Measurements from ENCODE around the gene RANBP1. TPM values are rescaled to one million over a fixed set of nuclear protein-coding genes. Genes with fewer than 3 reads are reported as not detected.
"Not testable (repeated sequence)": the region's sequence is repeated elsewhere in the genome, so short reads cannot be mapped to it uniquely, and the experiment has no call there.

Gene RANBP1
- total RNA-seq: 100 to 1,000 TPM in 2 of 4 donors, 10 to 100 TPM in 2; 79.4 to 147 (median 120) TPM

DNA sequence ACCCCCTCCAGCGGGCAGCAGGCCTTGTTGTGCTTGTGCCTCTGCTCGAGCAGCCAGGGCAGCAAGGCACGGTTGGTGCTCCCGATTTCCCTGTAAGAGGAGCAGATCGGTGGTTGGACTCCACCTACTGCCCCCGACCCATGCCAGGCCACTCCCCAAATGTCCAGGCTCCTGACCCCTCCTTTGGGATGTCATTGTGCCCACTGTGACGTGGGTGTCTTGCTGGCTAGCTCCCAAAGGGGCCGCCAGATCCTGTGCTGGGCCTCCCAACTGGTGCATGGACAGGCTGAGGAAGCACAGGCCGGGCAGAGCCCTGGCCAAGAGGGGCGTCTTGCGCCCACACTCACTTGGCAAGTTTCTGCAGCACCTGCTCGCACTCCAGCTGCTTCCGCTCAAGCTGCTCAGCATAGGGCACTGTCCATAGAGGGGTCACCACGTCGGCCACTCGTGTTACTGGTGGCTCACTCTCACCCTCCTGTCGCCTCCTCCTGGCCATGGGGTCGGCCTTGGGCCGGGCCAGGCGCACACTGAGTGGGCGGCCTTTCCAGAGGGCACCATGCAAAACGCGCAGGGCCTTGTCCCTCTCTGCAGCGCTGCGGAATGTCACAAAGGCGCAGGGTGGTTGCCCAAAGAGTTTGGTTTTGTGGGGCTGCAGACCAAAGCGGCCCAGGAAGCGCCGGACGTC, at the start of gene RANBP1:
RANBP1 (plus strand) TSS at position 414 of the 685 bp plus-strand sequence; CDS start at position 495, 81 bp downstream.
- no peak for ATAC-seq
- Histone ChIP-seq H3K4me1 (peaks cover 28 to 43% of the 10 kb centered on the region in 2 donors), H3K9me3 (no peaks in the 10 kb centered on the region)

GRCh38 chr22:20066617-20067383, 49.1 kb upstream of the RANBP1 start:
- peaks cover 6 to 16% of the 10 kb centered on the region in 2 donors for H3K4me1 ChIP-seq
- intact Hi-C loops (cut with DNase I; ENCODE audit: low total_unique reads): no loop called here
- no peaks in the 10 kb centered on the region for H3K9me3 ChIP-seq
- no peaks in the 10 kb centered on the region for H3K27me3 ChIP-seq
- ATAC-seq: no peak
- H3K4me3 ChIP-seq: no peak overlapping the region
- peaks cover 0 to 17% of the 10 kb centered on the region in 2 donors for H3K36me3 ChIP-seq
- in situ Hi-C loops (cut with MboI; ENCODE audit: low sequenced_read_pairs in 4 of 4): no loop called here
- DNase-seq: no peak
- H3K27ac ChIP-seq: no peak overlapping the region
- TF ChIP-seq POLR2A (IDR thresholded peaks at IDR 0.05): no peak
- TF ChIP-seq CTCF (IDR thresholded peaks at IDR 0.05 in 4 of 5, conservative IDR thresholded peaks at IDR 0.05 in 1 of 5): no peak

More for the DNA sequence above, at the start of gene RANBP1:
- TF ChIP-seq CTCF (IDR thresholded peaks at IDR 0.05 in 4 of 5, conservative IDR thresholded peaks at IDR 0.05 in 1 of 5): no peak
- TF ChIP-seq POLR2A (IDR thresholded peaks at IDR 0.05): no peak
- in situ Hi-C loops (cut with MboI; ENCODE audit: low sequenced_read_pairs in 4 of 4): no loop called here
- Histone ChIP-seq H3K27ac (peak within 1 kb of the TSS; percentile 94 to 99 (median 96)), H3K27me3 (no peaks in the 10 kb centered on the region), H3K4me3 (peak within 1 kb of the TSS; percentile 79 to 97 (median 86)), H3K36me3 (peaks cover 0 to 38% of the 10 kb centered on the region in 2 donors)
- DNase-seq: no peak
- intact Hi-C loops (cut with DNase I; ENCODE audit: low total_unique reads): loop anchor here (5.0 kb wide), 2 partner anchors 94 to 134 kb away; partner anchors contain the start of gene TANGO2

DNA sequence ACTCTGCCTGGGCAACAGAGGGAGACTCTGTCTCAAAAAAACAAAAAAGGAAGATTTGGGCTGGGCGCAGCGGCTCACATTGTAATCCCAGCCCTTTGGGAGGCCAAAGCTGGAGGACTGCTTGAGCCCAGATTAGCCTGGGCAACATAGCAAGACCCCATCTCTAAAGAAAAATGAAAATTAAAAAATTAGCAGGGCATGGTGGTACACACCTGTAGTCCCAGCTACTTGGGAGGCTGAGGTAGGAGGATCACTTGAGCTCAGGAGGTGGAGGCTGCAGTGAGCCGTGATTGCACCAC, 48.6 kb upstream of the RANBP1 start:
- H3K27ac ChIP-seq; in situ Hi-C loops (cut with MboI; ENCODE audit: low sequenced_read_pairs in 4 of 4); intact Hi-C loops (cut with DNase I; ENCODE audit: low total_unique reads); ATAC-seq; H3K27me3 ChIP-seq; H3K4me3 ChIP-seq; DNase-seq; H3K9me3 ChIP-seq: not testable (repeated sequence)
- Histone ChIP-seq H3K36me3 (peaks cover 0 to 12% of the 10 kb centered on the region in 2 donors), H3K4me1 (peaks cover 6 to 16% of the 10 kb centered on the region in 2 donors)

DNA sequence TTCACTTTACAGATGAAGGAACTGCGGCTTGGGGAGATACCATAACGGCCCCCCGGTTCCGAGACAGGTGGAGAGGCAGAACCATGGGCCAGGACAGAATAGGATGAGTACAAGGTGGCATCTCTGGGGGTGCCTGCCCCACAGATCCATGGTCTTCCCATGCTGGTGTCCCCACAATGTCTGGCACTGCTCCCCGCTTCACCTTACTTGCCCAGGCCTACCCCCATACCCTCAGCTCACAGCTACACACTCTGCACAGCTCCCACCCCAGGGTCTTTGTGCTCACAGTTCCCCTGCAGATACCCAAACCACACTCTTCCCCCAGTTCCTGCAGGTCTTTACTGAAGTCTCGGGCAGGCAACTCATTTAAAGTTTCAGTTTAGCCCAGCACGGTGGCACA, 47.3 kb upstream of the RANBP1 start:
- in situ Hi-C loops (cut with MboI; ENCODE audit: low sequenced_read_pairs in 4 of 4): no loop called here
- DNase-seq: no peak
- intact Hi-C loops (cut with DNase I; ENCODE audit: low total_unique reads): no loop called here

More for the DNA sequence above, 47.3 kb upstream of the RANBP1 start:
- ATAC-seq: no peak
- H3K4me1 ChIP-seq: peaks cover 6 to 9% of the 10 kb centered on the region in 2 donors
- H3K4me3 ChIP-seq: no peak overlapping the region
- H3K9me3 ChIP-seq: no peaks in the 10 kb centered on the region
- no peaks in the 10 kb centered on the region for H3K27me3 ChIP-seq
- H3K27ac ChIP-seq: no peak overlapping the region
- TF ChIP-seq CTCF (IDR thresholded peaks at IDR 0.05 in 4 of 5, conservative IDR thresholded peaks at IDR 0.05 in 1 of 5): no peak
- TF ChIP-seq POLR2A (IDR thresholded peaks at IDR 0.05): no peak
- peaks cover 0 to 8% of the 10 kb centered on the region in 2 donors for H3K36me3 ChIP-seq

All from gastrocnemius medialis (tissue), 4 donors.